T-helper 1 cell treated with Interleukin-12 subunit alpha and Interleukin-12 subunit beta and Interleukin-4 antibody, amounts not matched to agents 30 μg/mL and 1 μg/mL, for 36 hours (primary cell): ENCODE results near the gene DVL1.

ENCODE experiments used
- H3K27ac Mint-ChIP-seq: one replicate; pipeline ENCODE4 v1.8.0; 2021; ENCODE audit warnings: mild to moderate bottlenecking, mixed read lengths
- H3K27me3 Mint-ChIP-seq: one replicate; pipeline ENCODE4 v1.8.0; 2021; ENCODE audit warnings: low read depth, mixed read lengths
- H3K36me3 Mint-ChIP-seq: one replicate; pipeline ENCODE4 v1.8.0; 2021; ENCODE audit warnings: low read depth, mixed read lengths
- H3K4me1 Mint-ChIP-seq: one replicate; pipeline ENCODE4 v1.8.0; 2021; ENCODE audit warnings: low read depth, mixed read lengths
- H3K4me3 Mint-ChIP-seq: one replicate; pipeline ENCODE4 v1.8.0; 2021; ENCODE audit warnings: mild to moderate bottlenecking, moderate library complexity, mixed read lengths
- H3K9me3 Mint-ChIP-seq: one replicate; pipeline ENCODE4 v1.8.0; 2021; ENCODE audit warnings: mixed read lengths

Gene DVL1

GRCh38 chr1:1303736-1304135 lies 45.5 kb downstream of the DVL1 start:
- Mint-ChIP-seq H3K36me3 (no peaks in the 10 kb centered on the region), H3K27me3 (no peaks in the 10 kb centered on the region), H3K27ac (no peak overlapping the region), H3K4me3 (no peak overlapping the region), H3K9me3 (no peaks in the 10 kb centered on the region), H3K4me1 (peaks cover 14% of the 10 kb centered on the region)

DNA sequence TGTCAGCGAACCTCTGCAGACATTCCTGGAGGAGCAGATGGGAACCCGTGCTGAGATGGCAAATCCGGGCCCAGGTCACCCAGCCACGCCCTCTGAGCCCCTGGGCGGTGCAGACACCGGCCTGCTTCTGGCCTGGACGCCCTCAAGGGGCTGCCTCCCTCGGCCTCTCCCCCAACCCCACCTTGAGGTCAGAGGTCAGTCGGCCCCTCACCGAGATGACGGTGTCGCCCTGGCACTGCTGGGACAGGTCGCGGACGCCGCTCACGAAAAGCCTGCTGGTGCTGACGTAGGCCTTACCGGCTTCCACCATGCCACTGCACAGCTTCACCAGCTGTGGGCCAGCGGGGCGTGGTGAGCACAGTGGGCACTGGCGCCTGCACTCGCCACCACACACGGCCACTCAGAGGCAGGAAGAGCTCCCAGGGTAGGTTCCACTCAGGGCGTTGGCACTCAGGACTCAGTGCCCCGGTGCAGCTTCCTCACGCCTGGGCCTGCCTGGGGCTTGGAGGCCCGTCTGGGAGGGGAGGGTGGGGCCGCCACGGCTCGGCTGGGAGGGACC lies 46.2 kb downstream of the DVL1 start:
- Mint-ChIP-seq H3K9me3 (no peaks in the 10 kb centered on the region), H3K36me3 (no peaks in the 10 kb centered on the region), H3K27ac (no peak overlapping the region), H3K4me3 (no peak overlapping the region), H3K4me1 (peaks cover 14% of the 10 kb centered on the region), H3K27me3 (no peaks in the 10 kb centered on the region)

GRCh38 chr1:1302006-1302430 lies 47.2 kb downstream of the DVL1 start:
- Mint-ChIP-seq H3K9me3 (no peaks in the 10 kb centered on the region), H3K27ac (no peak overlapping the region), H3K4me1 (peaks cover 12% of the 10 kb centered on the region), H3K27me3 (no peaks in the 10 kb centered on the region), H3K36me3 (no peaks in the 10 kb centered on the region), H3K4me3 (no peak overlapping the region)

DNA sequence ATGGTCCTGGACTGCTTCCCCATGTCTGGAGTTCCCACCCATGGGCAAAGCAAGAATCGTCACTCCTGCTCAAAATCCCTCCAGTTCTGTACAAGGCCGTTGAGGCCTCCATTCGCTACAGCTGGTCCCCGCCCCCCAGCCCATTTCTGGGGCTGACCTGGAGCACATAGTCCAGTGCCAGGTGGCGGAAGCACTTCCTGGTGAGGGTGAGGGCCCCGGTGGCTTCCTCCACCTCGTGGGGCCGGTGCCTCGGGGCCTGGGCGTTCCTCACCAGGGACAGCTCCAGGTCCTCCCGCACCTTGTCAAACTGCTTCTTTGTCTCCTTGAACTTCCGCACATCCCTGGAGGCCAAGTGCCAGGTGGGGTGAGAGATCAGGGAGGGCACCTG lies 48.9 kb downstream of the DVL1 start:
- Mint-ChIP-seq H3K27ac (no peak overlapping the region), H3K27me3 (no peaks in the 10 kb centered on the region), H3K36me3 (no peaks in the 10 kb centered on the region), H3K4me3 (no peak overlapping the region), H3K9me3 (no peaks in the 10 kb centered on the region), H3K4me1 (no peaks in the 10 kb centered on the region)

GRCh38 chr1:1299686-1300351 lies 49.4 kb downstream of the DVL1 start:
- Mint-ChIP-seq H3K9me3 (no peaks in the 10 kb centered on the region), H3K27me3 (no peaks in the 10 kb centered on the region), H3K4me1 (no peaks in the 10 kb centered on the region), H3K4me3 (no peak overlapping the region), H3K36me3 (no peaks in the 10 kb centered on the region), H3K27ac (no peak overlapping the region)

DNA sequence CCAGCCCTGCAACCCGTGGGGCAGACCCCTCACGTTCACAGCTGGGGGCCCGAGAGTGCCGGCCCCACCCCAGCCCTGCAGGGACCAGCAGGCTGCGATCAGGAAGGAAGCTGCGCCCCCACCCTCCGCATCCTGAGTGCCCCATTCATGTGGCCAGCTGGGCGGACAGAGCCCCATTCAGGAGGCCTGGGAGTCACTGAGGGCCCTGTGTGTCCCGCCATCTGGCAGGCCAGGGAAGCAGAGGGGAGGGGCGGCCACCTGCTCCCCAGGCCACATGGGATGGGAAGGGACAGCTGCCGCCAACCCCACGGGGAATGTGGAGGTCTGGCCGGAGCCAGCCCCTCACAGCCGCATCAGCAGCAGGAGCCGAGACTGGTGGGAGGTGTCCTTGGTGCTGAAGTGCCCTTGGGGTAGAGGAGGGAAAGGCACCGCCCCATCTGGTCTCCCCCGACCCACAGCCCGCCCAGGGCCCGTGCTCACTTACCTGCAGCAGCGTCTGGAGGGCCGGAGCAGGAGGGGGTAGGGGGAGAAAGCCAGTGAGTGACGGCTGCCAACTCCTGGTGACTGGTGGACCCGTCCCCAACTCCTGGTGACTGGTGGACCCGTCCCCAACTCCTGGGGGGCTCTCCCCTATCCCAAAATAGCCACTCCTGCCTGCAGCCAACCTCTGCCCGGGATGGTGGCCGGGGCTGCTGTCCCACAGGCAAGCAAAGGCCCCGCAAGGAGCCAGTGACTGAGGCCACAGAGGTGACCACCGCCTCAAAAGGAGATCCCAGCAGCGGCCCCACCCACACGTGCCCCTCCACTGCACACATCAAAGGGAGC lies 50.1 kb downstream of the DVL1 start:
- H3K27ac Mint-ChIP-seq, result no peak overlapping the region
- H3K9me3 Mint-ChIP-seq, result no peaks in the 10 kb centered on the region
- no peaks in the 10 kb centered on the region for H3K4me1 Mint-ChIP-seq
- no peaks in the 10 kb centered on the region for H3K36me3 Mint-ChIP-seq
- H3K4me3 Mint-ChIP-seq, result no peak overlapping the region
- H3K27me3 Mint-ChIP-seq, result no peaks in the 10 kb centered on the region

- no peaks in the 10 kb centered on the region for H3K9me3 Mint-ChIP-seq
- no peaks in the 10 kb centered on the region for H3K4me1 Mint-ChIP-seq
- no peaks in the 10 kb centered on the region for H3K27me3 Mint-ChIP-seq
- H3K27ac Mint-ChIP-seq, result no peak overlapping the region
- H3K4me3 Mint-ChIP-seq, result no peak overlapping the region
- no peaks in the 10 kb centered on the region for H3K36me3 Mint-ChIP-seq
Observed at GRCh38 chr1:1297802-1298424, 51.3 kb downstream of the DVL1 start.

- no peaks in the 10 kb centered on the region for H3K27me3 Mint-ChIP-seq
Observed at GRCh38 chr1:1296070-1297061, 52.9 kb downstream of the DVL1 start.

DNA sequence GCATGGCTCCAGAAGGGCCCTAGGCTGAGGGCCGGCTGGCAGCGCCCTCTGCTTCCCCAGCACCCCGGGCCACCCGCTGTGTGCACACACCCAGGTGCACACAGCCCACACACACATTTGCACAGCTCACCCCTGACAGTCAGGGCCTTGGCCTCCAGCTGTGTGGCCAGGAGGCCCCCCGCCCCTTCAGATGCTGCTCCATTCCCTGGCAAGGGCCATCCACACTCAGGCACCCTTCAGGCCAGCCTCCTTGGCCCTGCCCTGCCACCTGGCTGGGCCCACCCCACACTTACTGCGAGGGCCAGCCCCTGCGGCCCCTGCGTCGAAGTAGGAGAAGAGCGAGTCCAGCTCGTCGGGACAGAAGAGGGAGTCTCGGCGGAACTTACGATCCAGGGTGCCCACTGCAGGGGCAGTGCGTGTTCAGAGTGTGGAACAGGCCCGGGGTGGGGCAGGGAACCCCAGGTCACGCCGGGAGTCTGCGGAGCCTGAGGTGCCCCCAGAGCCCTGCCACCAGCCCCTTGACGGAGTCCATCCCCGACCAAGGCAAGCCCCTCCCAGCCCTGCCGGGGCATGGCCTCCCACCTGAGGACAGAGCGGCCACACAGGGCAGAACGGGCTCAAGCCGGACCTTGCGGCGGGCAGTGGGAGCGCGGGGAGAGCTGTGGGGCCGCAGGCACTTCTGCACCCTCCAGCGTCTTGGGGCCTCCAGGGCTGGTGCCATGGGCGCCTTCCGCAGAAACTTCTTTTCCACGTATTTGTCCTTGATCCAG lies 53.9 kb downstream of the DVL1 start:
- H3K27ac Mint-ChIP-seq, result no peak overlapping the region
- no peaks in the 10 kb centered on the region for H3K9me3 Mint-ChIP-seq
- no peak overlapping the region for H3K4me3 Mint-ChIP-seq
- no peaks in the 10 kb centered on the region for H3K36me3 Mint-ChIP-seq
- H3K4me1 Mint-ChIP-seq, result no peaks in the 10 kb centered on the region
- no peaks in the 10 kb centered on the region for H3K27me3 Mint-ChIP-seq

More at GRCh38 chr1:1296070-1297061, 52.9 kb downstream of the DVL1 start:
- H3K4me1 Mint-ChIP-seq, result no peaks in the 10 kb centered on the region
- no peak overlapping the region for H3K27ac Mint-ChIP-seq
- H3K36me3 Mint-ChIP-seq, result no peaks in the 10 kb centered on the region
- H3K9me3 Mint-ChIP-seq, result no peaks in the 10 kb centered on the region
- H3K4me3 Mint-ChIP-seq, result no peak overlapping the region

DNA sequence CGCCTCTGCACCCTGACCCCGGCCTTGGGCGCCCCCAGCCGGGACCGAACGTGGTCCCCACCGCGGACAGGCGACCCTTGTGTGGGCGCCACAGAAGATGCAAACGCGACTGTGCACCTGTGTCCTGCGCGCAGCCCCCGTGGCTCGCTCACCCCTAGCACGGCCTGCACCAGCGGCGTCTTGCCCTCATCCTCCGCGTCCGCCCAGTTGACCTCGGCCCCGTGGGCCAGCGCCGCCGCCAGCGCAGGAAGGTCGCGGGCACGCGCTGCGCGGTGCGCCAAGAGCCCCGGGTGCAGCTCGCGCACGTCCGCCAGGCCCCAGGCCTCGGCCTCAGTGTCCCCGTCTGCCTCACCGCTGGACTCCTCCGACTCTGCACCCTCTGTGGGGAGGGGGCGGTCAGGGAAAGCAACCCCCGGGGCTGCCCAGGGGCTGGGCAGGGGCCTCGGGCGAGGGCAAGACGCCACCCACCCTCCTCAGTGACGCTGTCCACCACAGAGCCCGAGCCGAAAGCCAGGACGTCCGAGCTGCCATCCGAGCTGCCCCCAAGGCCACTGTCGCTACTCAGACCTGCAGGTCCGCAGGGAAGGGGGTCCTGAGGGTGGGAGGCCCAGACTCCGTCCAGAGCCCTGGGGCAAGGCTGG lies 54.8 kb downstream of the DVL1 start:
- Mint-ChIP-seq H3K27me3 (no peaks in the 10 kb centered on the region), H3K9me3 (no peaks in the 10 kb centered on the region)

DNA sequence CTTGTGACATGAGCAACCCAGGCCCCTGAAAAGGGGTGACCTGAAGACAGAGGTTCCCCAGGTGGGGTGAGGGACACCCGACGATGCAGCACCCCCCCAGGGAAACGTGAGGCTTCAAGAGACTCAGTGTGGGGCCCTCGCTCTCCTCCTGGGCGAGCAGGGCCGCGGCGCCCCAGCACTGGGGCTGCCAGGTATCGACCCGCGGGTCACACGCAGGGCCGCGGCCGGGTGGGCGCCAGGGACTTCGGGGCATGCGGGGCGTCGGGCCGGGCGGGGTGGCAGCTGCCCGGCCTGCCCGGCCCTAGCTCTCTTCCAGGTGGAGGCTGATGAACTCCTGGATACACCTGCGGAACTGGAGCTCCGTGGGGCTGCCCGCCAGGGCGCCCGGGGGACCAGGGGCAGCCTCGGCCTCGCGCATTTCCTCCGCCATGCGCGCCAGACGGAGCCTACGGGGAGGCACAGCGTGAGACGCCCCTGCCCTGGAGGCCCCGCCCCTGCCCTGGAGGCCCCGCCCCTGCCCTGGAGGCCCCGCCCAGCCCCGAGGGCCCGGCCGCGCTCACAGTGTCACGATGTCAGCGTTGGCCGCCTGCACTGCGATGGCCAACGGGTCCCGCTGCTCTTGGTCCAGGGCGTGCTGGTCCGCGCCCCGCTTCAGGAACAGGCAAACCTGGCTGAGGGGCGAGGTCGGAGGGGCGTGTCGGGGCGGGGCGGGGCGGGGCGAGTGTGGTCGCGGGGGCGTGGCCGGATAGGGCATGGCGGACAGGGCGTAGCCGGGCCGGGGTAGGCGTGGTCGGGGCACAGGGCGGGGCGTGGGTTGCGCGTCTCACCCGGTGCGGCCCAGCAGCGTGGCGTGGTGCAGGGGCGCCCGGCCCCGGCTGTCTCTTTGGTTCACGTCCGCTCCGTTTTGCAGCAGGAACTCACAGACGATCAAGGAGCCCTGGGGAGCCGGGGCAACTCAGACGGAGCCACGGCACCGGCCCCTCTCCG lies 55.7 kb downstream of the DVL1 start:
- H3K4me1 Mint-ChIP-seq, result no peaks in the 10 kb centered on the region
- no peak overlapping the region for H3K4me3 Mint-ChIP-seq
- H3K27me3 Mint-ChIP-seq, result no peaks in the 10 kb centered on the region
- no peak overlapping the region for H3K27ac Mint-ChIP-seq
- H3K9me3 Mint-ChIP-seq, result no peaks in the 10 kb centered on the region
- no peaks in the 10 kb centered on the region for H3K36me3 Mint-ChIP-seq

More for the DNA sequence above, 54.8 kb downstream of the DVL1 start:
- no peak overlapping the region for H3K4me3 Mint-ChIP-seq
- no peak overlapping the region for H3K27ac Mint-ChIP-seq
- H3K4me1 Mint-ChIP-seq, result no peaks in the 10 kb centered on the region
- no peaks in the 10 kb centered on the region for H3K36me3 Mint-ChIP-seq

DNA sequence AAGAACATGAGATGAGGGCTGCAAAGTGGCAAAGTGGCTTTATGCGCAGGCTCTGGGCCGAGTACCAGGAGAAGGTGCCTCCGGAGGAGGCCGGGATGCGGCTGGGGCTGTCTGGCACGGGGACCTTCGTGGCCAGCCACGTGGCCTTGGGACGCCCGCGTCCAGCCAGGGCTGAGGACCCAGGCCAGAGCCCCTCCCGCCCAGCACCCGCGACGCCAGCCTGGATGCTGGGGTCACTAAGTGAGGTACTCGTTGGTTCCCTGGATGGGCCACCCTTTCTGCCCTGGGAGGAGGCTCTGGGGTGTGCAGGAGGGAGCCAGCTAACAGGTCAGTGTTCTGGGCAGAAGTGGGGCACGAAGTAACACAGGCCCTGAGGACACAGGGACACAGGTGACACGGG lies 56.4 kb downstream of the DVL1 start:
- Mint-ChIP-seq H3K4me1 (no peaks in the 10 kb centered on the region), H3K9me3 (no peaks in the 10 kb centered on the region), H3K4me3 (no peak overlapping the region), H3K36me3 (no peaks in the 10 kb centered on the region), H3K27ac (no peak overlapping the region), H3K27me3 (no peaks in the 10 kb centered on the region)
